Posterior cingulate gyrus (tissue), 11 donors: ENCODE results near the gene C13orf46.
A peak's percentile ranks its signal among the peaks of the same experiment; 100 is the strongest.

ENCODE experiments used
- DNase-seq, 10 donors: peaks; one replicate each; pipeline versions ENCODE4 v3.0.0 to v3.0.0-alpha.2; 2020 to 2021; ENCODE audit warnings: mixed read lengths in 3 of 10
- intact Hi-C: fragments of 100-400 bp; cut with DNase I; formaldehyde crosslinking; loops from one replicate; pipeline ENCODE4 v1.15.1; 2023

Gene C13orf46

DNA sequence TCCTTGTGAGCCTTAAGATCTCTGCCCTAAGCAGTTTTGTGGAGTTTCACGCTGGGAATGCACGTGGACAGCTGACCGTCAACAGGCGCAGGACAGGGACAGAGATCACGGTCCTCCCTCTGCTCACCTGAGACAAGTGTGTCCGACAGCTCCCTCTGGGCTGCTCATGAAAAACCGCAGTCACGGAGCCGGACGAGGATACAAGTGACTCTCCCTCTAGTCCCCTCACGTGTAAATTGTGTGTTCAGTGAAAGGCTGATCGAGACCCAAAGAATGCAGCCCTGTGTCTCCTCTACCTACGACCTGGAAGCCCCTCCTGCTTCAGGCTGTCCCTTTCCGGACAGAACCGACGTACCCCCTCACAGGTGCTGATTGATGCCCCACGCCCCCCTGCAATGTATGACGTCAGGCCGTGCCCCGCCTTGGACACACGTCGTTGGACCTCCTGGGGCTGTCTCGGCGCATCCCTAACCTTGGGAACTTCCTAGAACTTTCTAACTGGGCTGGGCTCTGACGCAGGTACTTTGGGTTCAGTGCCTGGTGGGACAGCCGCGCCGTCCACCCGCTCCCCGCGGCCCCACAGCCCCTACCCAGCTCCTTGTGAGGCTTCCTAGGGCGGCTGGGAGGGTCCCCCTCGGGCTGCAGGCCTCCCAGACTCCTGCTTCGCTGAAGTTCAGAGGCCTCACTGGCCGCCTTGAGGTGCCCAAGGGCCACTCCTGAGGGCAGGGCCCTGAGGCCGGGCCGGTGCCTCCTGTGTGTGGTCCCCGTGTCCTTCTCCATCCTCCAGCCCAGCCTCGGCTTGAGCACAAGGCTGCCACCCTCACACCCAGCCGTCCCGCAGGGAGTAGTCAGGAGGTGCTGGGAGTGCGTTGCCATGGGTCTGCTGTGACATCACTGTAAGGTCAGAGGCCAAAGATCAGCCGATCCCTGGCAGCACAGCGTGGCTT, at the start of gene C13orf46:
Gene C13orf46, minus strand, starts transcription at position 859 of the 947 bp plus-strand sequence. Its CDS starts 79 bp downstream, at position 780.
- intact Hi-C loops: no loop called here
- DNase-seq: peak in 3 of 10 donors; percentile 47 to 76 (median 53)

DNA sequence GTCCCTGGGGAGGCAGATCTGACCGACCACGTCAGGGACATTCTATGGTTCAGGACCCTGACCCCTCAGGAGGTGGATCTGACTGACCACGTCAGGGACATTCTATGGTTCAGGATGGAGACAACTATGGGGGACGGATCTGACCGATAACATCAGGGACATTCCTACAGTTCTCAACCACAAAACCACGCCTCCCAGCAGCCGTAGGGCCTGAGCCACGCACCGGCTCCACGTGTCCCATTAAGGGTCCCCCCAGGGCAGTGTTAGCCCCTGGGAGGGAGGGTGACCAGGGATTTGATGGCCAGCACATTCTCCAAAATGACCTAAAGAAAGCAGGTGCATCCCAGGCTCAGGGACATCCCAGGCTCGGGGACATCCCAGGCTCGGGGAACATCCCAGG, 49.0 kb upstream of the C13orf46 start:
- peak in 4 of 10 donors; percentile 3 to 63 (median 50) for DNase-seq
- intact Hi-C loops: loop anchor here (10.0 kb wide), 1 partner anchor 198 kb away; no protein-coding TSS in a partner anchor

DNA sequence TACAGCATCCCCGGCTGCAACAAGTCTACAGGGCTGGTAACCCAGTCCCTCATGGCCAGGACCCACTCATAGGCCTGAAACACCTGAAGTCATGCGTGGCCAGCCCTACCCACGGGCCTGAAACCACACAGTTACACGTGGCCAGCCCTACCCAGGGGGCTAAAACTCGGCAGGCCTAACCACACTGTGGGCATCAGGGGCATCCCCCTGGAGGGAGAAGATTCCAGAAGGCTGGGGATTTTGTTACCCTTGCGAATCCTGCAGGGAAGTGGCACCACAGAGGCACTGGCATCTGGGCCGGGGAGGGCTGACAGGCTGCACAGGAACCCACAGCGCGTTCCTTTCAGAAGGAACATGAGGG, 48.4 kb upstream of the C13orf46 start:
- DNase-seq: peak in 3 of 10 donors; percentile 33 to 66 (median 61)
- intact Hi-C loops: loop anchor here (10.0 kb wide), 1 partner anchor 197 kb away; no protein-coding TSS in a partner anchor

DNA sequence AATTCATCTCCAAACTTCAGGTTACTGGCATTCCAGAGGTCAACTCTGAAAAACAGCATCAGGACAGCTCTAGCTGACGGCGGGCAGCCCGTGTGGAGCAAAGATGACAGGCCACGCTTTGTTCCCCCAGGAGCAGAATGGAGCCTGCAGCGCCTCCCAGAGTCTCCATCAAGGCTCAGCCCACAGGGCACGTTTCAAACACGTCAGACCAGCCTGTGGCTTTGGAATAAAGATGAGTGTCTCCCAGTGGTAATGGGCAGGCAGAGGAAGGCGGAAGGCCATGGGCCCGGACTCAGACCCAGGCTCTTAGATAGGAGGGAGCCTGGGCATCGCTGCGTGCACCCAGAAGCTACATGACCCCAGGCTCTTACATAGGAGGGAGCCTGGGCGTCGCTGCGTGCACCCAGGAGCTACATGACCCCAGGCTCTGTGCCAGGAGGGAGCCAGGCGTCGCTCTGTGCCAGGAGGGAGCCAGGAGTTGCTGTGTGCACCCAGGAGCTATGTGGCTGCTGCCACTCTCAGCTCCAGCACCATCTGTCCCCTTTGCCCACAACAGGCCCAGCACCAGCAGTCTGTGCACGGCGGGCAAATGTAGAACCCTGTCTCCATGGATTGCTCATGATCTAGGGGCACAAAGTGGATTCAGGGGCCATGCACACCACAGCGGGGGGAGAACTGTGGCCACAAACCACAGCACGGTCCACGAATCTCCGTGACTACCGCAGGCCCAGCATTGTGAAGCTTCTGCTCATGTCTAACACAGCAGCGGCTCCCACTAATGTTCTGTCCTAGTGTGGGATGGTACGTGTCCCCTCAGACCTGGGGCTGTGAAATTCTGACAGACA, 47.8 kb upstream of the C13orf46 start:
- intact Hi-C loops: loop anchor here (10.0 kb wide), 1 partner anchor 197 kb away; no protein-coding TSS in a partner anchor

DNA sequence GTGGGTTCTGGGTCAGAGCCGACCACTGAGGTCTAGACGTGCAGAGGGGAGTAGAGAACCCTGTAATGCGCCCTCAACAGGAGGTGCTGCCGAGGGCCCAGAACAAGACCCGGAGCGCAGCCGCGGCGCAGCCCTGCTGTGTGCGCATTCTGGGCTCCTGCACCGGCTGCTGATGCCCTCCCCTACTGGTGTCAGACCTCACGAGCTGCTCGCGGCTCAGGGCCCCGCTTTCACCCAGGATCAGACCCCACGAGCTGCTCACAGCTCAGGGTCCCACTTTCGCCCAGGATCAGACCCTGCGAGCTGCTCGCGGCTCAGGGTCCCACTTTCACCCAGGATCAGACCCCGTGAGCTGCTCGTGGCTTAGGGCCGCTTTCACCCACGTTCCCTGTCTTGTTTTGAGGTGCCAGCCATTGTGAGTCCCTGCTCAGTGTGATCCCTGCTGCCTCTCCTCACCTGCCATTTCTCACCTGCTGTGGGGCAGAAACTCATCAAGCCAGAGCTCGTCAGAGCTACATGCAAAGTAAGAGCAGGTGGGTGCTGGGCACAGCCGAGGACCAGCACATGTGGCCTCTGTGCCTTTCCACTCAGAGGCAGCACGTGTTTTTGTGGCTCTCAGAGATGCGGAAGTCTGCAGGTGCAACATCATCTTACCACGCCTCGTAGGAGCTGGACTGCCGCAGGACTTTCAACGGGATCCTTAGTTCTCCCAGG, 47.0 kb upstream of the C13orf46 start:
- DNase-seq: peak in 3 of 10 donors; percentile 54 to 83 (median 62)
- intact Hi-C loops: loop anchor here (10.0 kb wide), 1 partner anchor 196 kb away; no protein-coding TSS in a partner anchor

More for the DNA sequence above, 47.8 kb upstream of the C13orf46 start:
- peak in 7 of 10 donors; percentile 4 to 92 (median 62) for DNase-seq

DNA sequence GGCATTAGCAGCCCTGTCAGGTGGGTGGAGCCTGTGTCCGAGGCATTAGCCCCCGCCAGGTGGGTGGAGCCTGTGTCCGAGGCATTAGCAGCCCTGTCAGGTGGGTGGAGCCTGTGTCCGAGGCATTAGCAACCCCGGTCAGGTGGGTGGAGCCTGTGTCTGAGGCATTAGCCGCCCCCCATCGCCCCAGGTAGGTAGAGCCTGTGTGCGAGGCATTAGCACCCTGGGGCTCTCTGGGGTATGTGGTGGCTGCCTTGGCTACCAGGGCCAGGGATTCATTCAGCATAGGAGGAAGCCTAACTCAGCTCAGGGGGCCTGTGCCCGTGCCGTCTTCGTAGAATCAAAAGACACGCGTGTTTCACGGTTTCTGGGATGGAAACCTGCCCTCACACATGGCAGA, 46.3 kb upstream of the C13orf46 start:
- intact Hi-C loops: loop anchor here (10.0 kb wide), 1 partner anchor 195 kb away; no protein-coding TSS in a partner anchor

DNA sequence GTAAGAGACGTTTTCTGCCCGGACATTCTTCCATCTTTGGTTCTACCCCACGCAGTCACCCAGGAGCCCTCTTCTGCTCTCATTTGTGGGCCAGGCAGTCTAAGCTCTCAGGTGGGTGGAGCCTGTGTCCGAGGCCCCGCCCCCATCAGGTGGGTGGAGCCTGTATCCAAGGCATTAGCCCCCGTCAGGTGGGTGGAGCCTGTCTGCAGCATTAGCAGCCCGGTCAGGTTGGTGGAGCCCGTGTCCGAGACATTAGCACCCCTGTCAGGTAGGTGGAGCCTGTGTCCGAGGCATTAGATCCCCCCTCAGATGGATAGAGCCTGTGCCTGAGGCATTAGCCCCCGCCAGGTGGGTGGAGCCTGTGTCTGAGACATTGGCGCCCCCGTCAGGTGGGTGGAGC, 45.5 kb upstream of the C13orf46 start:
- intact Hi-C loops: no loop called here
- peak in 1 of 10 donors; percentile 73 for DNase-seq

More for the DNA sequence above, 46.3 kb upstream of the C13orf46 start:
- DNase-seq: peak in 1 of 10 donors; percentile 58

DNA sequence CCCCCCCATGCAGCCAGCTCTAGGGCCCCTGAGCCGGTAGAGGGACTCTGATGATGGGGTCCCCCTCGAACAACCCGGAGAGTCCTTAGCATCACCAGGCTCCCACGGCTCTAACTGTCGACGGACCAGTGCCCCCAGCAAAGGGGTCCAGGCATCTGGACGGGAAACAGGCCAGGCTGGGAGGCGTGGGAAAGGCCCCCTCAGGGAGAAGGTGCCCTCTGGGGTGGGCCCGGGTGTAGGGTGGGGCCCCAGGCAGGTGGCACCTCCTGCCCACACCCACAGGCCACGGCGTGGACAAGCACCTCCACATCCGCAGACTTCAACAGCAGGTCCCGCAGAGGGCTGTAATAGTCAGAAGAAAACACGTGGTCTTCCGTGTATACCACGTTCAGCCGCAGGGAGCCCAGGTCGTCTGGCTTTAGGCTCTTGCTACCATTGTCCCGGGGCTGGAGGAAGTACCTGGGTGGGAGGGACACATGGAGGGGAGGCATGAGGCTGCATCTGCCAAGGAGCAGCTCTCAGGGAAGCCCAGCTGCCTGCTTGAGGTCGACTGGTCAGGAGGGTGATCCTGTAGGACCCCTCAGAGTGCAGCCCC, 44.7 kb upstream of the C13orf46 start:
- DNase-seq: peak in 1 of 10 donors; percentile 63
- intact Hi-C loops: no loop called here

DNA sequence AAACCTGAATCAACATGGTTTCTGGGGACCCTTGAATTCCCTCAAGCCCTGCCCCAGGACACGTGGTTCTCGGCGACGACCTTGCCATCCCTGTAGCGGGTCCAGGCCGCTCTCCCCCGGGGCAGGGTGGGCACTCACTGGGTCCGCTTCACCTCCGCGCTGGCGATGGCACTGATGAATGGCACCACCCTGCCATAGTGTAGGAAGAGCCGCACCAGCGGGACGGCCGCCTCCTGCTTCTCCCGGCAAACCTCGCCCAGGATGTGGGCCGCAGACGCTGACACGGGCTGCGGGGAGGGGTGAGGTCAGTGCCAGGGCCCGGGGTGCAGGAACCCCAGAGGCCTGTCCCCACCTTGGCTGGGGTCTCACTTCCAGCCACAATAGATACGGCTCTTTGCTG, 44.1 kb upstream of the C13orf46 start:
- peak in 1 of 10 donors; percentile 83 for DNase-seq

DNA sequence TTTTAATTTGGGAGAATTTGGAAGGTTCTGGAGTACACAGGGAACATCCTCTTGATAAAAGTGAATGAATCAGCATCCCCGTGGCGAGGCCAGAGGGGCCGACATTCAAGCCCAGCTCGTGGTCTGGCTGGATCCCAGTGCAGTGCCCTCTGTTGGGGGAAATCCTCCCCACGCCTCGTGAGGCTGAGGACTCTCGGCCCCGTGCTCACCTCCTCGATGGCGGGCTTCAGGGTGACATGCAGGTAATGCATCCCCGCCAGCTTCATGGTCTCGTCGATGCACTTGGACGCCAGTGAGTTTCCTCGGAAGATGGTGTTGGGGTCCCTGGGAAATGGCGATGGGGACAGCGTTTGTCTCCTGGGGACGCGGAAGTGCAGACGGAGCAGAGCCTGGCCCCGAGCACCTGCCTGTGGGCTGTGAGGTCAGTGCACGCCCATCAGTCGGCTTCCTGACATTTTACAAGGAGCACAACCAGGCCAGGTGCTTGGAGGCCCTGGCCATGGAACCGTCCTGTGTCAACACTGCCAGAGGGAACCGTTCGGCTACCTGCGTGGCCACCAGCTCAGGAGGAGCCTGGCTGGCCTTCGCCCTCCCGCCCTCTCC, 43.3 kb upstream of the C13orf46 start:
- intact Hi-C loops: no loop called here
- peak in 1 of 10 donors; percentile 75 for DNase-seq

More for the DNA sequence above, 44.1 kb upstream of the C13orf46 start:
- intact Hi-C loops: no loop called here

DNA sequence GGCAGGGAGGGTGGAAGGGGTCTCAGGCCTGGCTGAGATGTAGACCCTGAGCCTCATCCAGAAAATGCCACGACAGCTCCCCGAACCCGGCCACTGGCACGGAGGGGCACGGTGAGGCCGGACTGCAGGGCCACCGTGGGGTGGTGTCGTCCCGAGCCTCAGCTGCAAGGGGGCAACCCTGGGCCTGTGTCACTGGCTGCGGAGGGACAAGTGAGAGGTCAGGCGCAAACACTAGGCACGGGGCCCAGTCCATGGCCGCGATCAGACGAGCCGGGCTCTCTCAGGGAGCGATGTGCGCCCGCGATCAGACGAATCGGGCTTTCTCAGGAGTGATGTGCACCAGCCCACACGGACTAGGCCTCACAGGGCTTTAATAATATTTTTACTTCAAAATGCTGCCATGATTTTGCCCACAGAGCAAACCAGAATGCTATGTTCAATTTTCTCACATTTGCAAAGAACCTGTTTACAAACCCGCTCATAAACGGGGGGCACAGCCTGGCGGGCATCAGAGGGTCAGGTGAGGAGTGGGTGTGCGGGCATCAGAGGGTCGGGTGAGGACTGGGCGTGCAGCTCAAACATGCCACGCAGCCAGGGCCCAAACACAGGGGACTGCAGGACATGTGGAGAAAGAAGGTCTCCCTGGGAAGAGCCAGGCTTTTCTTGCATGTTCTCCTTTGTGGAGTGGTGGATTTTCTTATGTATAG, 42.6 kb upstream of the C13orf46 start:
- intact Hi-C loops: no loop called here
- DNase-seq: peak in 2 of 10 donors; percentile 19 to 84

DNA sequence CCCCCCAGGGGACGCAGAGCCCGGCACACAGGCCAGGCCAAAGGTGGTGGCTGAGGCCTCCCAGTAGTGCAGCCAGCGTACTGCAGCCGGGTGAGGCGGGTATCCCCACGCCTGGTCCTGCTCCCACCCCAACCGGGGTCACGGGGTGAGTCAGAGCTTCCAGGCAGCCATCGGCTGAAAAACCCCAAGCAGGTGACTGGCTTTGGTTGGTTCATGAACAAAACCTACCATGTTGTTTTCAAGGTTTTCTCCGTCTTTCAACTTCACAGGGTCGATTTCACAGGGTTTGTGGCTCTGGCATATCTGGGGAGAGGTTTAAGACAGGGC, 42.1 kb upstream of the C13orf46 start:
- intact Hi-C loops: no loop called here
- DNase-seq: peak in 1 of 10 donors; percentile 24

DNA sequence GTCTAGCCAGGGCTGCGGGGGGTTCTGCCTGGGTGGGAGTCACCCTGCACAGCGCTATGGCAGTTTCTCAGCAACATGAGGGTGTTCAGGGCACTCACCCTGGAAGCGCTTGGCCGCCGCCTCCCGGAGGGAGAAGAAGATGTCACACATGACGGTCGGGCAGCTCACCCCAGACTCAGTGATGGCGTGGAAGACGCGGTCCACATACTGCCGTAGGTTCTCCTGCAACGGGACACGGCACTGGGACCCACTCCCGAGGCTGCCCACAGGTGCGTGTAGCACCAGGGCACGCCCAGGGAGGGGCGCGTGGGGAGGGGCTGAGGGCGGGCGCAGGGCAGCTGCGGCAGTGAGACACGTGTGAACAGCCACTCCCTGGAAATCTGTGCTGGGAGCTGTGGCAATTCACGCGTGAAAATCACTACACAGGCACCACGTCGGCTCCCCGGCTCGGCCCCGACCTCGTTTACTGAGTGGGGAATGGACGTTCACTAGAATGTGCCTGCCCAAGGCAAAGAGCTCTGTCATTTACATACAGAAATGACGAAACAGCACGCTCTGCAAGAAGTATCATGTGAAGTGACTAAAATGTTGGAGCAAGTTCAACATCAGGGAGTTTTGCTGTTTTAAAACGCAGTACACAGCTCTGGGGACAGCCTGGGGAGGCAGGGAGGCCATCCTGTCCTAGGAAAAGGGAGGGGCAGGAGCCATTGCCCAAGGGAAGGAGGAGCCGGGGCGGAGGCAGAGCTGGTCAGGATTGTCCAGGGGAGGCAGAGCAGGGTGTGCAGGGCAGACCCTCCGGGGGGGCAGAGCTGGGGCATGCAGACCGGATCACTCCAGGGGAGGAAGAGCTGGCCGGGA, 41.5 kb upstream of the C13orf46 start:
- intact Hi-C loops: no loop called here
- peak in 2 of 10 donors; percentile 9 to 84 for DNase-seq

DNA sequence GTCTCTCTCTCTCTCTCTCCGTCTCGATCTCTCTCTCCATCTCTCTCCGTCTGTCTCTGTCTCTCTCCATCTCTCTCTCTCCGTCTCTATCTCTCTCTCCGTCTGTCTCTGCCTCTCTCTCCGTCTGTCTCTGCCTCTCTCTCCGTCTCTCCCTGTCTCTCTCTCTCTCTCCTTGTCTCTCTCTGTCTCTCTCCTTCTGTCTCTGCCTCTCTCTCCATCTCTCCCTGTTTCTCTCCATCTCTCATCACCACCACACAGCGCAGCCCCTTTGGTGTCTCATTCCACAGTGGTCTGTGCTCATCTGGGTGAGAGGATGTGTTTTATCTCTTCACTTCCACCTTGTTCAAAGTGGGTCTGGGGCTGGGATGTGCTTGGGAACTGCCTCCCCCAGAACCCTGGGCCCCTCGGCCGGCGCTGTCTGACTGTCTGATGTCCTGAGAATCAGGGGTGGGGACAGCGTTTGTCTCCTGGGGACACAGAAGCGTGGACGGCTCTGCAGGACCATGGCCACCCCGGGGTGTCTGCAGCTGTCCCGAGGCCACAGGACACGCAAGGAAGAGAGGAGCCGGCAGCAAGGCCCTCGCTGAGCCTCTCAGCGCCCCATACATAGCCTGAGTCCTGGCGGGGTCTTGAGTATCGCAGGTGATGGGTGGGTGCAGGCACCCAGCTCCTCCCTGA, 40.2 kb upstream of the C13orf46 start:
- peak in 3 of 10 donors; percentile 14 to 70 (median 54) for DNase-seq
- intact Hi-C loops: no loop called here

DNA sequence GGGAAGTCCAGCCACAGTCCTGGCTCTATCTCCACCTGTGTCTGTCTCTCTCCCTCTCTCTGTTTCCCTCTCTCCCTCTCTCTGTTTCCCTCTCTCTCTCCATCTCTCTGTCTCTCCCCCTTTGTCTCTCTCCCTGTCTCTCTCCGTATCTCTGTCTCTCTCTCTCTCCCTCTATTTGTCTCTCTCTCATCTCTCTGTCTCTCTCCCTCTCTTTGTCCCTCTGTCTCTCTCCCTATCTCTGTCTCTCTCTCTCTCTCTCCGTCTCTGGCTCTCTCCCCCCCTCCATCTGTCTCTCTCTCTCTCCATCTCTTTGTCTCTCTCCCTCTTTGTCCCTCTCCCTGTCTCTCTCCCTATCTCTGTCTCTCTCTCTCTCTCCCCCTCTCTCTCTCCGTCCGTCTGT, 39.5 kb upstream of the C13orf46 start:
- intact Hi-C loops: no loop called here

DNA sequence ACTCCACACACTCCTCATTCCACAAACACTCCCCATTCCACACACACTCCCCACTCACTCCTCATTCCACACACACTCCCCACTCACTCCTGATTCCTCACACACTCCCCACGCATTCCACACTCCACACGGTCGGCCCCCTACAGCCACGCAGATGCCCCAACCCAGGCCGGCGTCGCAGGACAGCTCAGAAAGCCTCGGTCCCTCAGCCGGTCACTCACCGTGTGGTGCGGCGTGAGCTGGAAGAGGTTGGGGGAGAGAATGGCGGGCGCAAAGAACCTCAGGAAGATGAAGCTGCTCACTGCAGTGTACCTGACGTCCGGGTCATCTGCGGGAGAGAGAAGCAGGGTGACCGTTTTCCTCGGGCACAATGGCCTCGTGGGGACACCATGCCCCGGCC, 39.0 kb upstream of the C13orf46 start:
- intact Hi-C loops: no loop called here
- peak in 3 of 10 donors; percentile 3 to 48 (median 47) for DNase-seq

More for the DNA sequence above, 39.5 kb upstream of the C13orf46 start:
- no peak for DNase-seq

DNA sequence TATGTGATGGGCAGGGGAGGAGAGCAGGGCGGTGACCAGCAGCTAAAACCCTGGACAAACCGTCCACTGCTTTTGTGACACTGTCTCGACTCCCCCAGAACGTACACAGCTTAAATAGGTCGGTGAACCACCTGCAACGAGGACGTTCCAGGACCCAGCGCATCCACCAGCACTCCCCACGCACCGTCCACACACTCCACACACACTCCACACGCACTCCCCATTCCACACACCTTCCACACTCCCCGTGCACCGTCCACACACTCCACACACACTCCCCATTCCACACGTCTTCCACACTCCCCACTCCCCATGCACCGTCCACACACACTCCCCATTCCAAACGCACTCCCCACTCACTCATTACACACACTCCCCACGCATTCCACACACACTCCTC, 38.3 kb upstream of the C13orf46 start:
- intact Hi-C loops: no loop called here
- peak in 4 of 10 donors; percentile 0 to 48 (median 44) for DNase-seq
